HG03135 (cell line): ENCODE results near the gene MANBA.
A peak's percentile ranks its signal among the peaks of the same experiment; 100 is the strongest.
"Not testable (repeated sequence)": the region's sequence is repeated elsewhere in the genome, so short reads cannot be mapped to it uniquely, and the experiment has no call there.

Source experiments
- ATAC-seq: cut with Tn5 transposase; IDR thresholded peaks from one replicate; pipeline ENCODE4 v1.9.1; 2021; ENCODE audit warnings: mild to moderate bottlenecking, moderate library complexity; ENCODE audit not compliant: unreplicated experiment

The MANBA gene

DNA sequence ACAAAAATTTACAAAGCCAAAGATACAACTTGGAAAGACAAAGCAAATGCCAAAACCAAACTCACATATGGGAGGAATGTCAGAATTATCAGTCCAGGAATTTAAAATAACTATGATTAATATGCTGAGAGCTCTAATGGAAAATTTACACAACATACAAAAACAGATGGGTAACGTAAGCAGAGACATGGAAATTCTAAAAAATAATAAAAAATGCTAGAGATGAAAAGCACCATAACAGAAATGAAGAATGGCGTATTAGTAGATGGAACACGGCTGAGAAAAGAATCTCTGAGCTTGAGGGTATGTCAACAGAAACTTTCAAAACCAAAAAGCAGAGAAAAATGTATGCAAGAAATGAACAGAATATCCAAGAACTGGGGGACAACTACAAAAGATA lies 4.1 kb upstream of the MANBA start:
- no peak for ATAC-seq

DNA sequence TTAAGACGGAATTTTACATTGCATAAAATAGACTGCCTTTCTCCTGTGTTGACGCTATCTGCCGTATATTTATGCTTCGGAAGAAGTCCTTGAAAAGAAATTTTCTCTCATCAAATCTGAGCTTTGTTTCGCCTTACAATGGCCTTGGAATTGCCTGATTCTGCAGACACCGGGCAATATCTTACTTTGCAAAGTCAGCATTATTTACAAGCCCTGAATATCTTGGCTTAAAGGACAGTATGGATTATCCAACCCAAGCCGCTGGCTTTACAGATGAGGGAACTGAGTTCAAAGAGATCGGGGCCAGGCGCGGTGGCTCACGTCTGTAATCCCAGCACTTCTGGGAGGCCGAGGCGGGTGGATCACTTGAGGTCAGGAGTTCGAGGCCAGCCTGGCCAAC lies 1.1 kb upstream of the MANBA start:
- ATAC-seq = no peak

DNA sequence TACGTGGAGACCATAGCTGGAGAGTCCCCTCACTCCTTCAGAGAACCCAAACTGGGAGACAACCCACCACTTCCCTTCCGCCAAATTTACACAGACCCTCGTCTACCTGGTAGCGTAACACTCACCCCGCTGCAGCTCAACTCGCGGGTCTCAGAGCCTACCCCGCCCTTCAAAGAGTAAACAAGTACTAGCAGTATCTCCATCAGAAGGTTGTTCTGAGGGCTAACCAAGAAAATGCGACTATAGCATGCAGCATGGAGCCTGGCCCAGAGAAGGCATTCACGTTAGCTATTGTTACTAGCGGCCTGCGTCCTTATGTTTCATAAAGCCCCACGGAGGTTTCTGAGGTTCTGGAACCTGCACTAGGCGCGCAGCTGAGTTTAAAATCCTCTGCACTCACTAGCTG lies 531 bp upstream of the MANBA start:
- peak; percentile 25 for ATAC-seq

DNA sequence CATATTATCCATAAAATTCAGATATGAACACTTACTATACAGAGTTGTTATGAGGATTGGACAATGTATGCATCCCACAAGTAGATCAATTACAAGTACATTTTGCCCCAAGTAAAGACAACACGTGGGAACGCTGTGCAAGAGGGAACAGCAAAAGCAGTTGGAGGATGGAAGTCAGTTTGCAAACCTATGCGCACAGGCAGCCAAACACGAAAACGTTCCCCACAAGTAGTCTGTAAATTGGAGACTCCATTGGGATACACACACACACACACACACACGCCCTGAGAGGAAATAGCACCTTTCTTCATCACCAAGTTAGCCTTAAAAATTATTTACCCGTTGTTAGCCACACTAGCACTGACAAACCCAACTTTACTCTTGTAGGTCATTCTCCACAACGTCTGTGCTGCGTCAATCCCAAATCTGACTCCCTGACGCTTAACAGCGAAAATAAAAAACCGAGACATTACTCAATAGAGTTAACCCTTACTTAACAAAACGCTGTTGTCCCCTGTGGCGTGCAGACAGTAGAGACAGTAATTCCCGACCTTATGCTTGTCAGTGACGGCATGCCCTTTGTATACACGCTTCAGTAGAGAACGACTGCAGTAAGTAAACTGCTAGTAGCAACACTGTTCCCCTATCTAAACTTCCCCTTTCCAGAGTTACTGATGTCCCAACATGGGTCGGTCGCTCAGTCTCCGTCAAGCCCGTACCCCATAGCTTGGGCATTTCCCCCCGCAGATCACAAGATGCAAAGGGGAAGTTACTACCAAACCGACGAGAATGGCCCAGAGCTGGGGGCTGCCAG lies 730 bp downstream of the MANBA start:
- ATAC-seq = peak; percentile 64

DNA sequence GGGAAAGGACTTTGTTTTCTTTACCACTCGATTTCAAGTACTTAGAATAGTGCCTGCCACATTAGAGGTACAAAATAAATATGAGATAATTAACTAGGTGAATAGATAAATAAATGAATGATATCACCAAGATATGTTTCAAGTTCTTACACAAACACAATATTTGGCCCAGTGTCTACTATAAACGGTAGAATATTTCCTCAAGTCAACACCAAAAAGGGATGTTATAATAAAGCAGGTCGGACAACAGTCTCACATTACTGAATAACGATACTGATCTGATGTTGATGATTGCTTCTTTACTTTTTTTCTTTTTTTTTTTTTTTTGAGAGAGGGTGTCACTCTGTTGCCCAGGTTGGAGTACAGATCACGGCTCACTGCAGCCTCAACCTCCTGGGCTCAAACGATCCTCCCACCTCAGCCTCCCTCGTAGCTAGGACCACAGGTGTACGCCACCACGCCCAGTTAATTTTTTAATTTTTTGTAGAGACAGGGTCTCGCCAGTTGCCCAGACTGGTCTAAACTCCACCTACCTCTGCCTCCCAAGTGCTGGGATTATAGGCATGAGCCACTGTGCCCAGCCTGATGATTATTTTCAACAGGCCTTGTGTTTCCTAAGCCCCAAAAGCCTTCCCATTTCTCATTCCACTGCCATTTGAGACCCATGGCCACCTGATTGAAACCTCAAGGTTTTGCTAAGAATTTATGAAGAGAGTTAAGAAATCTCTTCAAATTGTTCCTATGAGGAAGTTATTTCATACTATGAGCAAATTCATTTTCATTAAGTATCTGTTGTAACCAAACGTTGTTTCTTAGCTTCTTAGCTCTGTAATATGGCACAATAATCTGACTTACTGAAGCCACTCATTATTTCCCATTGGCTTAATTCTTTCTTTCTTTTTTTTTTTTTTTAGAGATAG lies 2.3 kb downstream of the MANBA start:
- no peak for ATAC-seq

DNA sequence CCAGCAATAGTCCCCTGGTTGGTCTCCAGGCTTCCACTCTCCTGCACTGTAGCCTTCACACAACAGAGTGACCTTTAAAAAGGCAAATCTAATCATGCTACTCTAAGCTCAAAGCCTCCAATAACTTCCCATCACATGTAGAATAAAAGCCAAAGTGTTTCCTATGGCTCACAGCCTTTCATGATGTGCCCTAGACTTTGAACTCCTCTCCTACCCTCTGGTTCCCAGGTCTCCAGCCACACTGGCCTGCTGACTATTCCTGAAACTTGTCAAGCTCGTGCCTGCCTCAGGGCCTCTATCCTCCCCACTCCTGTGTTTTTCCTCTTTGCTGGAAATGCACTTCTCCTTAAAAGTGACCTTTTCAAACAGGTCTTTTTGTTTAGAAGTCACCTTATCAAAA lies 3.1 kb downstream of the MANBA start:
- ATAC-seq = no peak

DNA sequence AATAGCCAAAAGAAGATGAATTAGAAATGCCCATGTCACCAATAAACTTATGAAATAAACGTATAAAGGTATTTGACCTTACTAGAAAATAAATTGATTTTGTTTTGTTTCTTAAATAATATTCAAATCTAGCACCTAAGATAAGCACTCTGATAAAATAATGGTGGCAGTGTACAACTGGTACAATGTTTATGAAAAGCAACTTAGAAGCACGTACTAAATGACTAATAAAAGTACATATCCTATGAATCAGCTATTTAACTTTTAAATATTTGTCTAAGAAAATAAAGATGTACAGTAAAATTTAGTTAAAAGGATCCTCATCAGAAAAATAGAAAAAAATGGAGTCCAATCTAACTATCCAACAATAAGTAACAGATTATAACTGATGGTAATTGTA lies 6.7 kb downstream of the MANBA start:
- ATAC-seq = no peak

DNA sequence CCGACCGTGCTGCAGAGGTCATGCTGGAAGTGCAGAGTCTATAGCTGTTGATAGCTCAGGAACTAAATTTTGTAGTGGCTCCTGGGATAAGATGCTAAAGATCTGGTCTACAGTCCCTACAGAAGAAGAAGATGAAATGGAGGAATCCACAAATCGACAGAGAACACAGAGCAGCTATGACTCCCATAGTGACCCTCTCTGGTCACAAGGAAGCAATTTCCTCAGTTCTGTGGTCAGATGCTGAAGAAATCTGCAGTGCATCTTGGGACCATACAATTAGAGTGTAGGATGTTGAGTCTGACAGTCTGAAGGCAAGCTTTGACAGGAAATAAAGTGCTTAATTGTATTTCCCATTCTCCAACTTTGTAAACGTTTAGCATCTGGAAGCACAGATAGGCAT lies 8.8 kb downstream of the MANBA start:
- ATAC-seq = no peak

DNA sequence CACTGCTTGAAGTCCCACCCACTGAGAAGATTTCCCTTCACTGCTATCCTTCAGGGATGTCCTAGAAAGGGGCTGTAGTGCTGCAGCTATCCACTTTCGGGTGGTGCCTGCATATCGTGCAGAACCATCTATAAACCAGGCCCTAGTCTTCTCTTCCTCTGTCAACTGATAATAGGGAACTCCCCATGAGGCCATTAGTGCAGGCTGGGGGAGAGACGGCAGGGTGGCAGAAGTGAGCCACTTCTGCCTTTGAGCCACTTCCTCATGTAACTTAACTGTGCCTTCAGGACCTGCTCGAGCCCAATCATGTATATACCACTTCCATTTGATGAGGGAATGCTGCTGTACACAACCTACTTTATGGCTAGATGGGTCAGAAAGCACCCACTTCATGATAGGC lies 17.4 kb downstream of the MANBA start:
- ATAC-seq = peak; percentile 84

DNA sequence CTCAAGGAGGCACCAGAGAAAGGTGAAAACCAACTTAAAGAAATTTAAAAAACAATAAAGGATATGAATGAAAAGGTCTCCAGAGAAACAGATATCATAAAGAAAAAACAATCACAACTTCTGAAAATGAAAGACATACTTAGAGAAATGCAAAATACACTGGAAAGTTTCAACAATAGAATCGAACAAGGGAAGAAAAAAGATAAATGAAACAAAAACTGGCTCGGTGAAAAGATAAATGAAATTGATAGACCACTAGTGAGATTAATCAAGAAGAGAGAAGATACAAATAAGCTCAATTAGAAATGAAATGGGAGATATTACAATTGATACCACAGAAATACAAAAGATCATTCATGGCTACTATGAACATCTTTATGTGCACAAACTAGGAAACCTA lies 22.0 kb downstream of the MANBA start:
- not testable (repeated sequence) for ATAC-seq

DNA sequence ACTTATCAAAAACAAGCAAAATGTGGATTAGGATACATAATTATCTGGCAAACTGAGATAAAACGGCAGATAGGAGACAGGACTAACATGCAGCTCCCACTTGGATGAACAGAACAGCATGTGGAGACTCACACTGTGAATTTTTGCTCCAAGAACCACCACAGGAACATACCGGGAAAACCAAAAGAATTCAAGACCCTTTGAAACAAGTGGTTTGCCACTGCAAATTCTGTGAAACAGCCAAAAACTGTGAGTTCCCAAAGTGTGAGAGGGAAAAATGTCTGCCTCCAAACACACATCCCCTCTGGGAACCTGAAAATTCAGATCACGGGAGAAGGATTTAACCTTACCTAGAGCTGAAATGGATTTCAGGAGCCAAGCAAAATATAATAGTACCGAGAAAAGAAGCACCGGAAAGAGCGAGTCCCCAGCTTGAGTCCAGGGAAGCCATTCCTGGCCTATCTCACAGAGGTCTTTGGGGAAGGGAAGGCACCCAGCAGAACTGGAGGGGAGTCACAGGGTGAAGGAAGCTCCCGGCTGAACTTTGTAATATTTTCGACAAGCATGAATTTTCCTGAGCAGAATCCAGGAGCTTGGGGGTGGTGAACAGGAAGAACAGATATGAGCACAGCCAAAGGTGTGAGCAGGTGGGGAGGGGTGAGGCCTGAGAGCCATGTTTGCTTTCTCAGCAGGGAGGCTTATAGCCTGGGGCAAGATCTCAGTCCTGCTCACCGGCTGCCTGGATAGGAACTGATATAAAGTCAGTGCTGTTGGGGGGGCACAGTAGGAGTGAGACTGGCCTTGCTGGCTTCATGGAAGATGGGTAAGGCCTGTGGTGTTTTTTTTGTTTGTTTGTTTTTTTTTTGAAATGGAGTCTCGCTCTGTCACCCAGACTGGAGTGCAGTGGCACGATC lies 23.9 kb downstream of the MANBA start:
- ATAC-seq = no peak

DNA sequence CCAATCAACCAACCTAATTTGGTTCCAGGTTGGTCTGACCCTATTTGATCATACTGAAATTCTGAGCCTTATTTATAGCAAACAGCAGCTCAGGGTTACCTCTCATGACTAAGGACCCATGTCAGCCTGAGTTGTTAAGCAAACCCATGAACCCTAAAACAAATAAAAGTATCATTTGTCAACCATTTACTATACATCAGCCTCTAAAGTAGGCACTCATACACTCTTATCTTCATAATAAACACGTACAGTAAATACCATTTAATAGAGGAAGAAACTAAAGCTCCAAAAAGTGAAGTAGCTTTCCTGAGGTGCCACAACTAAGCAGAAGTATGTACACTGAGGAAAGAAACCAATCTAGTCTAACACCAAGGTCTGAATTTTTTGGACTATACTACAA lies 25.2 kb downstream of the MANBA start:
- no peak for ATAC-seq

DNA sequence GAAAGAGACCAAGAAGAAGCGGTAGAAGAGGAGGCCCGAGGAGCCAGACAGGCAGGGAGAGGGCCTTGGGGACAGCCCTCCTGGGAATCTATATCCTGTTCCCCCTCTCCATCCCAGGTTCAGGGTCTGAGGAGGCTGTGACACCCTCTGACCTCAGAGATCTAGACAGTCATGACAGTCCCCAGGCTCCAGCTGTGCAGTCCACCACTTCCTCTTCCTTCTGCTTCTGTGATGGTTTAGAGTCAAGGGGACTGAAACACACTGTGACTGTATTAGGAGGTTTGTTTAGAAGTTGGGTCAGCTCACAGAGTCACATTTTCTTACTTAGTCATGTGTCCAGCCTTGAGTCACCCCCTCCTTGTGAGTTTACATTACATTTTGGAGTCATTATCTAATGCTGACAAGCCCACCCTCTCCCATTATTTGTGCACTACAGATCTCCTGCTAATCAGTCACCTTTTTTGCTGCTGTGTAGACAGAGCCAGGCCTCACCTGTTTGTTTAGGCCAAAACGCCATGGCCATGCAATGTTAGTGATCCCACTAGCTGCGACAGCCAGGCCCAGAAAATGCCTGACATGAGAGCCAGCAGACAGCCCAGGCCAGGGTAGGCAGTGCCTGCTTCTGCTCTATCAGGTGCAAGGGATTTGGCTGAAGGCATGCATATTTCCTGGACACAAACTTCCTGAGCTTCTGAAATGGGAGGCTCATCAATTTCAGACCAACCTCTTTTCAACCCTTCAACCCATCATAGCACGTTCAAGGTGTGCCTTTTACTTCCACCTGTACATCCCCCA lies 26.0 kb downstream of the MANBA start:
- peak; percentile 100 for ATAC-seq

DNA sequence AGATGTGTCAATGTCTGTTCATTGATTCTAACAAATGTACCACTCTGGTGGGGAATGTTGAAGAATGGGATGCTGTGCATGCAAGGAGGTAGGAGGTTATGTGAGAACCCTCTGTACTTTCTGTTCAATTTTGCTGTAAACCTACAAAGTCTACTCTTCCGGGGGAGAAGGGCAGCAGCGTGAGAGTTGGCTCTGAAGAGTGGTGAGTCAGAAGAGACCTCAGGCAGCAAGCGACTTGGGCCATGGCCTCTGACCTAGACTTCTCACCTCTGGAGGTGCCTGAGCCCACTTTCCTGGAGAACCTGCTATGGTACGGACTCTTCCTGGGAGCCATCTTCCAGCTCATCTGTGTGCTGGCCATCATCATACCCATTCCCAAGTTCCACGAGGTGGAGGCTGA lies 26.7 kb downstream of the MANBA start:
- peak; percentile 25 for ATAC-seq

DNA sequence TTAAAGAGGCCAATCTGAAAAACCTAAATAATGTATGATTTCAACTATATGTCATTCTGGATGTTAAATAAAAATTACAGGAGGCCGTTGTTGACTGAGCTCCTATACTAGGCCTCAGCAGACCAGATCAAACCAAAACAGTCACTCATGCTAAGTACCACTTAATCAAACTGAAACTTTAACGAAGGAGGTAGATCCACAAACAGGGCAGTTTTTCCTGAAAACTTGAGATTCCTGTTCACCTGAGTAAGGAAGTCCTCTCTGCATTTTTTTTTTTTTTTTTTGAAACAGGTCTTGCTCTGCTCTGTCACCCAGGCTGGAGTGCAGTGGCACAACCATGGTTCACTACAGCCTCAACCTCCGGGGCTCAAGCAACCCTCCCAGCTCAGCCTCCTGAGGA lies 27.7 kb downstream of the MANBA start:
- ATAC-seq = no peak

DNA sequence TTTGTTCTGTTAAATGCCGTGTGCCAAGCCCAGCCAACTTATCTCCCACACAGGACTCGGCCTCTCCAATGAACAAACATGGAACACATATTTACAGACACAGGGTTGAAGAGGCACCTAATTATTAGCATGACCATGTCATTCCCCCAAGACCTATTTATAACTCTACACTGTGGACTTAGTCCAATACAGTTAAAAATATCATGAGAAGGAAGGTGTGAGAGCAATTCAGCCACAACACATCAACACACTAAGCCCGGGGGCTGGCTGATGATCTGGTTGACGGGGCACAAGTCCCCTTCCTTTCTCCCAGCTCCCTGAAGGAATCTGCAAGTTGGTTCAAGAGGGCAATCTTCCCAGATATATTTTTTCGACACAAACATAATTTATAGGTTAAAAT lies 28.1 kb downstream of the MANBA start:
- no peak for ATAC-seq

DNA sequence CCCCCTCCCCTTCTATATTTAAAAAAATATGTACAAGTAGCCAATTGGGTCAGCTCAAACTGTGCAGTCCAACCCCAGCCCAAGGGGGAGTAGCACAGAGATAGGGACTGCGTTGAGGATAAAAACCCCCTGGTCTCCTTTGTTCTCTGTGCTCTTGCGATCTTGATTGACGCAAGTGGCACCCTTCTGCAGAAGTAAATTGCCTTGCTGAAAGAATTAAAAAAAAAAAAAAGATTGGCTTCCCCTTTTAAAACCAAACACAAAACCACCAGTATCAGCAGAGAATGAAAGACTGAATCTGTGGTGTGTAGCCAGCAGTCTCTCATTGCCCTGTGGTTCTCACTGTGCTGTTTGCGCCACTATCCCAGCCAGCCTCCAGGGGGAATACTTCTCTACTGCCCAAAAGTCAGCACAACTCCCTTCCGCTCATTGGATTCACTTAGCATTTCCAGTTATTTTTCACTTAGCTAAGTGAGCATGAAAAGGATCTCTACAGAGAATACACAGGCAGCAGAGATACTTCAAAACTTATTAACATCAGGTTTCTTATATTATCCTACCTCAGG lies 29.7 kb downstream of the MANBA start:
- no peak for ATAC-seq

DNA sequence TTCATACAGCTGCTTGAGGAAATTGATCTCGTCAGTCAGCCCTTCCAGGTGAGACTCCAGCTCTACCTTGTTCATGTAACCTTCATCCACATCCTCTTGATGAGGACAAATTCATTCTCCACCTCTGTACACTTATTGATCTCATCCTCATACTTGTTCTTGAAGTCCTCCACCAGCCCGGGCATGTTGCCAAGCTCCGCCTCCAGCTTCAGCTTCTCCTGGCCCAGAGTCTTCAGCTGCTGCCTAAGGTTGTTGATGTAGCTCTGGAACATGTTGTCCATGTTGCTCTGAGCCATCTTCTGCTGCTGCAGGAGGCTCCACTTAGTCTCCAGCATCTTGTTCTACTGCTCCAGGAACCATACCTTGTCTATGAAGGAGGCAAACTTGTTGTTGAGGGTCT lies 31.3 kb downstream of the MANBA start:
- not testable (repeated sequence) for ATAC-seq

DNA sequence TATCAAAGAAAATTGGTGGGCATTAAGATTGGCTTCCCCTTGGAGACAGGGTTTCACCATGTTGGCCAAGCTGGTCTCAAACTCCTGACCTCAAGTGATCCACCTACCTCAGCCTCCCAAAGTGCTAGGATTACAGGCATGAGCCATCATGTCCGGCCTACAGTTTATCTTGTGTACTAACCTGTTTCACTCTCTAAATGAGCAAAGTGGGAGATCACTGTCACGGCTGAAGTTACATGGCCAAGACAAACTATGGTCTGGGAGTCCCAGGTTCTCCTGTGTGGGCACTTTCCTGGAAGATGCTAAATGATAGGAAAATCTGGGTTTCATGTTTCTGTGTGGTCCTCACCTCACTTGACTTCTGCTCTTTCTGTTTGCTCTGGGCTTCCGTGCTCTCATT lies 33.8 kb downstream of the MANBA start:
- not testable (repeated sequence) for ATAC-seq

DNA sequence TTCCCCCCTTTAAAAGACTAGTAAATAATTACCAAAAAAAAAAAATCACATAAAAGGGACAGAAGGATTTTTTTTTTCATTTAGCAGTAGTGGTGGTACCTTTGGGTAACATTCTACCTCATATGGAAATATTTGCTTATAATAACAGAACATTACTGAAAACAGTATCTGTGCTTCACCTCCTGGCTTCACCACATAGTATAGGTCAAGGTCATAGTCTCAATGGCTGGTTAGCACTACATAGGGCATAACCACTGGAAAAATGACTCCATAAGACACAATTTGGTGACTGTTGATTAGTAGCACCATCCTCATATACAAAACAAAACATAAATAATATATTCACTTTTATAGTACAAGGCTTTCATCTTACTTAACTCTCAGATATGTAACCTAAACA lies 34.7 kb downstream of the MANBA start:
- no peak for ATAC-seq
